Heart left ventricle (tissue), 16 donors: Measurements from ENCODE around the gene CLMP. TPM values are rescaled to one million over a fixed set of nuclear protein-coding genes. Genes with fewer than 3 reads are reported as not detected.
"Not testable (repeated sequence)": the region's sequence is repeated elsewhere in the genome, so short reads cannot be mapped to it uniquely, and the experiment has no call there.

Source experiments
- ATAC-seq, 4 donors: fragments of 200-7000 bp; cut with Tn5 transposase; one replicate each; pipeline ENCODE4 v1.9.1; 2020 to 2022; ENCODE audit warnings: moderate library complexity in 4 of 4, mild to moderate bottlenecking in 3 of 4, moderate number of reproducible peaks in 1 of 4
- DNase-seq, 5 donors: peaks; one replicate each; pipeline ENCODE4 v3.0.0-alpha.2; 2020
- H3K27ac ChIP-seq, 12 donors: fragments of 200-600 bp; sonication (generic) in 4 of 12; one replicate each; pipeline versions ENCODE4 v1.5.0 to v1.8.0; 2016 to 2022; ENCODE audit warnings: mild to moderate bottlenecking in 2 of 12
- H3K27me3 ChIP-seq, 9 donors: fragments of 200-600 bp; sonication (generic) in 2 of 9; one replicate each; pipeline versions ENCODE4 v1.5.1 to v1.8.0; 2016 to 2022; ENCODE audit warnings: mild to moderate bottlenecking in 3 of 9
- H3K36me3 ChIP-seq, 9 donors: fragments of 200-600 bp; sonication (generic) in 2 of 9; one replicate each; pipeline versions ENCODE4 v1.5.0 to v1.8.0; 2018 to 2022; ENCODE audit warnings: mild to moderate bottlenecking in 2 of 9
- H3K4me1 ChIP-seq, 12 donors: fragments of 200-600 bp; sonication (generic) in 4 of 12; one replicate each; pipeline versions ENCODE4 v1.5.0 to v1.8.0; 2016 to 2022; ENCODE audit warnings: mild to moderate bottlenecking in 3 of 12
- H3K4me3 ChIP-seq, 12 donors: fragments of 200-600 bp; sonication (generic) in 4 of 12; one replicate each; pipeline versions ENCODE4 v1.5.0 to v1.8.0; 2017 to 2022; ENCODE audit warnings: mild to moderate bottlenecking in 9 of 12, moderate library complexity in 4 of 12
- H3K9me3 ChIP-seq, 12 donors: fragments of 200-600 bp; sonication (generic) in 4 of 12; one replicate each; pipeline versions ENCODE4 v1.5.0 to v1.8.0; 2016 to 2022; ENCODE audit warnings: mild to moderate bottlenecking in 1 of 12
- POLR2A ChIP-seq, 2 donors: fragments of 450-650 bp; IDR thresholded peaks; one replicate each; pipeline ENCODE4 v1.6.1; 2017; ENCODE audit warnings: antibody characterized with exemption in 2 of 2, mild to moderate bottlenecking in 2 of 2, moderate library complexity in 2 of 2
- WGBS, 4 donors: extraction: QIAGEN DNeasy Blood & Tissue Kit in 2 of 4; methylation state at CpG; one replicate each; pipeline versions ENCODE4 v1.1.5 to v1.1.7; 2013 to 2018; 5-methylcytosine and 5-hydroxymethylcytosine counted together
- intact Hi-C, 10 donors: fragments of 100-400 bp; cut with DNase I; formaldehyde crosslinking; loops; one replicate each; pipeline versions ENCODE4 v1.11.1 to v1.14.2; 2022
- polyA plus RNA-seq, 2 donors: library from polyadenylated mRNA; stranded (reverse); fragments of 200-250 nt; gene quantifications; one replicate each; pipeline ENCODE4 v1.2.3, GENCODE V29; 2013
- total RNA-seq, 9 donors: library from RNA; depleted of rRNA in 2 of 9; stranded (reverse); fragments of >200 nt in 2 of 9; fragmentation: NEBNext Ultra II Directional in 3 of 9; extraction: Animal tissue kit (Norgen Biotek cat#: 25700) in 3 of 9; gene quantifications; one replicate each; pipeline versions ENCODE4 v1.1.0 to v1.2.4, GENCODE V29; 2016 to 2023
- TF ChIP-seq, protein P1 (sequence below), 12 donors: fragments of 200-600 bp; sonication (generic) in 4 of 12; IDR thresholded peaks; one replicate each; pipeline versions ENCODE4 v1.5.0 to v1.8.0; 2018 to 2022; ENCODE audit warnings: antibody characterized with exemption in 12 of 12, mild to moderate bottlenecking in 5 of 12
- donor health status: ischemic (EF 13 %, LVEDD 7.1; RV severe dilation, severe dysfunction).
- donor health status: healthy with polysubstance abuse.
- donor health status: DM: no; HTN: yes; CAD: no.
- donor health status: DM: no; HTN: no; CAD: no.
- donor health status: ischemic (EF 25% LVEDD 6.9; RV normal size, moderate dysfunction).
- donor health status: ischemic (EF 25% LVEDD 5.7; RV mildly dilated, moderate dysfunction).
- donor health status: healthy.
- donor health status: DM: yes; HTN: yes; CAD: no.
- donor health status: ischemic (EF 35%, LVEDD 5.7; RV mildly dilated, moderate dysfunction).
- donor health status: nonischemic (EF 11% LVEDD 7.7; RV severe dilation, severe dysfunction).
- donor health status: DM: yes; HTN: yes; CAD: no.
- donor health status: PGD.
- donor health status: ischemic (EF 29% LVEDD 5.4; RV normal size, mild dysfunction).
- donor health status: nonischemic (EF 23%, LVEDD 6.1; RV moderate dilation, normal function).

Gene CLMP
- total and polyA plus RNA-seq, 11 donors, result 1.9 to 18.4 (median 5.8) TPM

DNA sequence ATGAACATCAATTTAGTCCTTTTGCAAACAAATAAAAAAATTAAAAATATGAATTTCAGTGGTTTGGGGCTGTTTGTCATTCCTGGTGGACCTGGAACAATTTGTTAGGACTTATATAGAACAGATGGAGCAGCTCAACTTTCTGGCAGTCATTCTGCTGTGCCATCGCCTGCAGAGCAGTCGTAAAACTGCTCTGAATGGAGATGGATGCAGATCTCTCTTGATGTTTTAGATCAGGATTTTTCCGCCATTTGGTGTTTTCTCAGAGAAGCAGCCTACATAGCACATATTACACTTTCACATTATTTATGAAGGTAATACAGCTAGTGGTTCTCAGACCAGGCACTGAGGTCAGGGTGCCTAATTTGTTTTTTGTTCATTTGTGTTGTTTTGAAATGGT is 101.3 kb downstream of the CLMP start:
- Histone ChIP-seq H3K4me3 (no peak overlapping the region), H3K9me3 (no peaks in the 10 kb centered on the region), H3K27ac (no peak overlapping the region), H3K36me3 (peaks cover 0 to 4% (median 0%) of the 10 kb centered on the region in 9 donors), H3K27me3 (no peaks in the 10 kb centered on the region), H3K4me1 (no peaks in the 10 kb centered on the region)
- TF ChIP-seq POLR2A (IDR thresholded peaks at IDR 0.05), result no peak
- TF ChIP-seq, protein P1, sequence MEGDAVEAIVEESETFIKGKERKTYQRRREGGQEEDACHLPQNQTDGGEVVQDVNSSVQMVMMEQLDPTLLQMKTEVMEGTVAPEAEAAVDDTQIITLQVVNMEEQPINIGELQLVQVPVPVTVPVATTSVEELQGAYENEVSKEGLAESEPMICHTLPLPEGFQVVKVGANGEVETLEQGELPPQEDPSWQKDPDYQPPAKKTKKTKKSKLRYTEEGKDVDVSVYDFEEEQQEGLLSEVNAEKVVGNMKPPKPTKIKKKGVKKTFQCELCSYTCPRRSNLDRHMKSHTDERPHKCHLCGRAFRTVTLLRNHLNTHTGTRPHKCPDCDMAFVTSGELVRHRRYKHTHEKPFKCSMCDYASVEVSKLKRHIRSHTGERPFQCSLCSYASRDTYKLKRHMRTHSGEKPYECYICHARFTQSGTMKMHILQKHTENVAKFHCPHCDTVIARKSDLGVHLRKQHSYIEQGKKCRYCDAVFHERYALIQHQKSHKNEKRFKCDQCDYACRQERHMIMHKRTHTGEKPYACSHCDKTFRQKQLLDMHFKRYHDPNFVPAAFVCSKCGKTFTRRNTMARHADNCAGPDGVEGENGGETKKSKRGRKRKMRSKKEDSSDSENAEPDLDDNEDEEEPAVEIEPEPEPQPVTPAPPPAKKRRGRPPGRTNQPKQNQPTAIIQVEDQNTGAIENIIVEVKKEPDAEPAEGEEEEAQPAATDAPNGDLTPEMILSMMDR (IDR thresholded peaks at IDR 0.05), result no peak
- DNase-seq (no peak), ATAC-seq (no peak)
- intact Hi-C loops, result no loop called here
- WGBS, 4 donors, result 89 to 96% (median 93%) methylated on average over 3 of the region's 3 CpGs

DNA sequence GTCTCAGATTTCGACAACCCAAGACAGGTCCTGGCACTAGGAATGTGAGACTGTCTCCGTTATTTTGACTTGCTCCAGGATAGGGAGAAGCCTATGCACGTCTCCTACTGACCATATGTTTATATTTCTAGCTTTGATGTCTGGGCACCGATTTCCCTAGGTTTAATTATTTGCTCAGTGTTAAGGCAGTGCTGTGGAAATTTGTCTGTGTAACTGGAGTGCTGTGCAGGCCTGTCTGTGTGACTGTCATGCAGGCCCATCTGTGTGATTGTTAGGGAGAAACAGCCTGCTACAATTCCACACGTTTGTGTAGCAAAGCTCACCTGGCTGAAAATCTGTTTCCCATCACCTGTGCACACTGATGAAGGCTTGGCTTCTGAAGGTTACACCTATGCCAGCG is 103.5 kb downstream of the CLMP start:
- no peak for TF ChIP-seq POLR2A (IDR thresholded peaks at IDR 0.05)
- no peak for ATAC-seq
- H3K4me1 ChIP-seq, result peaks cover 0 to 8% (median 0%) of the 10 kb centered on the region in 12 donors
- WGBS, 4 donors, result 79 to 91% (median 84%) methylated on average over 6 of the region's 6 CpGs
- intact Hi-C loops, result no loop called here
- H3K36me3 ChIP-seq, result peaks cover 0 to 4% (median 0%) of the 10 kb centered on the region in 9 donors
- no peaks in the 10 kb centered on the region for H3K27me3 ChIP-seq
- no peak overlapping the region for H3K27ac ChIP-seq
- H3K4me3 ChIP-seq, result no peak overlapping the region
- no peak for DNase-seq
- H3K9me3 ChIP-seq, result no peaks in the 10 kb centered on the region

DNA sequence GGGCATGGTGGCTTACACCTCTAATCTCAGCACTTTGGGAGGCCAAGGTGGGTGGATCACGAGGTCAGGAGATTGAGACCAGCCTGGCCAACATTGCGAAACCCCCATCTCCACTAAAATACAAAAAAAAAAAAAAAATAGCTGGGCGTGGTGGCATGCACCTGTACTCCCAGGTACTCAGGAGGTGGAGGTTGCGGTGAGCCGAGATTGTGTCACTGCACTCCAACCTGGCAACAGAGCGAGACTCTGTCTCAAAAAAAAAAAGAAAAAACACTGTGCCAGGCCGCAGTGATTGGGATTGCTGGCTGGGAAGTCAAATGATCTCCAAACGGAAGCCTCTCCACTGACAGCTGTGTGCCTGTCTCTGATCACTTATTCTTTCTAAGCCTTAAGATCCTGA is 104.9 kb downstream of the CLMP start:
- H3K36me3 ChIP-seq, ATAC-seq, H3K27ac ChIP-seq, H3K4me3 ChIP-seq, H3K27me3 ChIP-seq, DNase-seq, intact Hi-C loops, H3K9me3 ChIP-seq: not testable (repeated sequence)
- peaks cover 0 to 13% (median 0%) of the 10 kb centered on the region in 12 donors for H3K4me1 ChIP-seq
- 93 to 97% (median 95%) methylated on average over 8 of the region's 8 CpGs for WGBS, 4 donors

DNA sequence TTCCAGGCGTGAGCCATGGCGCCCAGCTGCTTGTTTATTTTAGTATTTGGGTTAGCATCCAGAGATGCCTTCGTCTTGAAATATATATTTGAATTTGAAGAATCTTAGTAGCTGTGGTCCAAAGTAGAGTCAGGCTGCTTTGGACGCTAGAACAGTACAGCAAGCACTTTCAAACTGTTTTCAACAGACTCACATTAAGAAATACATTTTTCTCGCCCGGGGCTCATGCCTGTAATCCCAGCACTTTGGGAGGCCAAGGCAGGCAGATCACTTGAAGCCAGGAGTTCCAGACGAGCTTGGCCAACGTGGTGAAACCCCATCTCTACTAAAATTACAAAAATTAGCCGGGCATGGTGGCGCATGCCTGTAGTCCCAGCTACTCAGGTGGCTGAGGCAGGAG is 106.2 kb downstream of the CLMP start:
- H3K27ac ChIP-seq, ATAC-seq, H3K9me3 ChIP-seq, H3K4me3 ChIP-seq, H3K27me3 ChIP-seq, intact Hi-C loops, H3K36me3 ChIP-seq, DNase-seq: not testable (repeated sequence)
- WGBS, 4 donors, result 90 to 98% (median 96%) methylated on average over 10 of the region's 10 CpGs
- H3K4me1 ChIP-seq, result peaks cover 0 to 18% (median 2%) of the 10 kb centered on the region in 12 donors

DNA sequence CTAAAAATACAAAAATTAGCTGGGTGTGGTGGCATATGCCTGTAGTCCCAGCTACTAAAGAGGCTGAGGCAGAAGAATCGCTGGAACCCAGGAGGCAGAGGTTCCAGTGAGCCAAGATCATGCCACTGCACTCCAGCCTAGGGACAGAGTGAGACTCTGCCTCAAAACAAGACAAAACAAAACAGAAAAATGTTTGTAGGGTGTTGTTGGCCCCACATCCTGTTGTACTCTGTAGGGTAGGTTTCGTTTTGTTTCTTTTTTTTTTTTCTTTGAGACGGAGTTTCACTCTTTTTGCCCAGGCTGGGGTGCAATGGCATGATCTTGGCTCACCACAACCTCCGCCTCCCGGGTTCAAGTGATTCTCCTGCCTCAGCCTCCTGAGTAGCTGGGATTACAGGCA is 107.4 kb downstream of the CLMP start:
- DNase-seq, H3K4me3 ChIP-seq, H3K27me3 ChIP-seq, ATAC-seq, H3K9me3 ChIP-seq, H3K36me3 ChIP-seq, intact Hi-C loops: not testable (repeated sequence)
- peaks cover 0 to 31% (median 10%) of the 10 kb centered on the region in 12 donors for H3K4me1 ChIP-seq
- H3K27ac ChIP-seq, result peak overlapping the region in 1 of 12 donors; percentile 70
- WGBS, 4 donors, result 88 to 90% (median 89%) methylated on average over 5 of the region's 5 CpGs

DNA sequence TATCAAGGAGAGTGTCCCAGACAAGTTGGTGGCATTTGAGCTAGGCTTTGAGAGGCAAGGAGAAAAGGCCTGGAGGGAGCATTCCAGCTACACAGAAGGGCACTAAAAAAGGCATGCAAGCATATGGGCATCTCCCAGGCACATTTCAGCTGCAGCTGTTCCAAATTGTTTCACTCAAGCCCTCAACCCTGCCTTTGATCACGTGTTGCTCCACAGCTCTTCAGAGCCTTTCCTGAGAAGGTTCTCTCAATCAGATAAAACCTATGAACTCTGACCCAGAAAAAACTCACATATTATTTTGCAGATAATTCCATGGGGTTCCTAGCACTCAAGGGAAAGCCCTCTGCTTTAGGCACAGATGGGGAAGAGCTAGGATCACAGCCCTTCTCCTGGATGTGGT is 108.7 kb downstream of the CLMP start:
- no peak for DNase-seq
- ATAC-seq, result no peak
- H3K4me1 ChIP-seq, result peaks cover 0 to 34% (median 10%) of the 10 kb centered on the region in 12 donors
- H3K36me3 ChIP-seq, result peaks cover 0 to 7% (median 0%) of the 10 kb centered on the region in 9 donors
- H3K9me3 ChIP-seq, result peaks cover 0 to 8% (median 0%) of the 10 kb centered on the region in 12 donors
- intact Hi-C loops, result no loop called here
- WGBS, 4 donors, result 61 to 70% (median 64%) methylated on average over 1 of the region's 1 CpG
- TF ChIP-seq POLR2A (IDR thresholded peaks at IDR 0.05), result no peak
- TF ChIP-seq, protein P1 (IDR thresholded peaks at IDR 0.05), result no peak
- H3K27me3 ChIP-seq, result no peaks in the 10 kb centered on the region
- H3K27ac ChIP-seq, result peak overlapping the region in 1 of 12 donors; percentile 18
- no peak overlapping the region for H3K4me3 ChIP-seq
